Uterus (tissue), 2 donors: Measurements from ENCODE around the gene TPRG1.

ENCODE experiments used
- CTCF ChIP-seq, 4 experiments: fragments of 200-600 bp in 2 of 4; fragments of 450-650 bp in 2 of 4; sonication (generic) in 2 of 4; IDR thresholded peaks; one replicate each; pipeline ENCODE4 v1.5.1; 2016 to 2019; ENCODE audit warnings: antibody characterized with exemption in 4 of 4, mild to moderate bottlenecking in 2 of 4, moderate library complexity in 1 of 4
- POLR2A ChIP-seq, 2 donors: fragments of 450-650 bp; IDR thresholded peaks; one replicate each; pipeline ENCODE4 v1.6.1; 2016; ENCODE audit warnings: antibody characterized with exemption in 2 of 2, mild to moderate bottlenecking in 1 of 2, moderate library complexity in 1 of 2

GRCh38 chr3:189355481-189356201 lies 183.9 kb downstream of the TPRG1 start:
- TF ChIP-seq POLR2A (IDR thresholded peaks at IDR 0.05) (no peak), CTCF (IDR thresholded peaks at IDR 0.05) (no peak)
